ENCODE results near the gene FRMPD4.
"Not testable (repeated sequence)": the region's sequence is repeated elsewhere in the genome, so short reads cannot be mapped to it uniquely, and the experiment has no call there.

Gene FRMPD4

DNA sequence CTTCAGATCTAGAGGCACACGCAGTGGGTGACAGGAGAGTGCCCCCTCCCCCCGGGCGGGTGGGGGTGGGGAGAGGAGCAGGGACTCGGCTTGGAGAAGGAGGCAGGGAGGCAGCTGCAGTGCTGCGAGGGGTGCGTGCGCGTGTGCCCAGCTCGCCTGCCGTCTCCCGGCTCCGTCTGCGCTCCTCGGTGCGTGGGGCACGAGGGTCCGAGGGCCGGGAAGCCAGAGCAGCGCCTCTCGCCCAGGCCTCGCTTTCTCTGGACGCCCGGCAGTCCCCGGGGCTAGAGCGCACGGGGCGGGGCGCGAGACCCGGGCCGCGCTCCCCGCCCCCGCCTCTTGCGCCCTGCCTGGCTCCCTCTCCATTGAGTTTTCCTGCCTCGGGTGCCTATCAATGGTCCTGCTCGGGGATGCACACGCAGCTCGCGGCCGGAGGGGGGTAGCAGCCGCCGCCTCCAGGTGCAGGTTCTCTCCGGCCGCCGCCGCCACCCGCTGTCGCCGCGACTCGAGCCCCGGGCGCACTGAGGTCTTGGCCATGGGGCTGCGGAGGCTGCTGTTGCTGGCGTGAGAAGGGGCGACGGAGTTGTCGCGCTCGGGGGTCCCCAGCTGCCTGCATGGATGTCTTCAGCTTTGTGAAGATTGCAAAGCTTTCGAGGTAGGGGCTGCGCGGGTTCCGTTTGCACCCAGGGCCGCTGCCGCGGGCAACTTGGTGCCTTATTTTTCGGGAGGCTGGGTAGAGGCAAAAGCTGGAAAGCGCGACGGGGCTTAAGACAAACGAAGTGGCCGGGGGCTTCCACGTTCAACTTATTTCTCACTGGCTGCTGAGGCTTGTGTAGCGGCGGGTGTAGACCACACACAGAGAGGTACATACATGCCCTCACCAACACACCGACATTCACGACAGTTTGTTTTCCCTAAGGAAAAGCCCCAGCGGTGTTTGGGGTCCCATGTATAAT lies at the start of gene FRMPD4:
Gene FRMPD4, plus strand, starts transcription at position 113 of the 953 bp plus-strand sequence. Its CDS starts 499 bp downstream, at position 612.
- no peak for DNase-seq

- DNase-seq = no peak
Observed at GRCh38 chrX:12089740-12090139, 48.5 kb upstream of the FRMPD4 start.

- DNase-seq = no peak
Observed at GRCh38 chrX:12113321-12113720, 25.0 kb upstream of the FRMPD4 start.

- no peak for DNase-seq
Observed at GRCh38 chrX:12115377-12115776, 22.9 kb upstream of the FRMPD4 start.

DNA sequence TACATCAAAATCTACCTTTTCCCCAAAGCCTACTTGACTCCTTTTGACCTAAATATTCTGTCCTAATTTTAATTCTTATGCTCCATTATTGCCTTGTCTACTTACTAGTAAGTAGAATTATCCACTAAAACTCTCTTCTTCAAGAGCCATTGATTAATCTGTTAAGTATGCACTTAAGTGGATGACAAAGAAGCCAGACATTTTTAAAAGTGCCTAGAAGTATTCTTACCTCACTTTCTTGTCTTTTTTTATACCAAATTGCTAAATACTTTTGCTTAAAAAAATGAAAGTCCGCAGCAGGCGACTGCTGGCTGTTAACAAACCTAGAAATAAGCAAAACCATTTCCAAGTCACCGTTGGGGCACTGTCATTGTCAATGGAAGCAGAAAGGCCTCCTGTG lies 20.1 kb upstream of the FRMPD4 start:
- DNase-seq = no peak

DNA sequence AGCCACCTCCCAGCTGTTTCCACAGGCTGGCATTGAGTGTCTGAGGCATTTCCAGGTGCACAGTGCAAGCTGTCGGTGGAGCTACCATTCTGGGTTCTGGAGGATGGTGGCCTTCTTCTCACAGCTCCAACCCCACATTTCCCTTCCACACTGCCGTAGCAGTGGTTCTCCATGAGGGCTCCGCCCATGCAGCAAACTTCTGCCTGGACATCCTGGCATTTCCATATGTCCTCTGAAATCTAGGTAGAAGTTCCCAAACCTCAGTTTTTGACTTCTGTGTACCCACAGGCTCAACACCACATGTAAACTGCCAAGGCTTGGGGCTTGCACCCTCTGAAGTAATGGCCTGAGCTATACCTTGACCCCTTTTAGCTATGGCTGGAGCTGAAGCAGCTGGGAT lies 10.3 kb upstream of the FRMPD4 start:
- no peak for DNase-seq

DNA sequence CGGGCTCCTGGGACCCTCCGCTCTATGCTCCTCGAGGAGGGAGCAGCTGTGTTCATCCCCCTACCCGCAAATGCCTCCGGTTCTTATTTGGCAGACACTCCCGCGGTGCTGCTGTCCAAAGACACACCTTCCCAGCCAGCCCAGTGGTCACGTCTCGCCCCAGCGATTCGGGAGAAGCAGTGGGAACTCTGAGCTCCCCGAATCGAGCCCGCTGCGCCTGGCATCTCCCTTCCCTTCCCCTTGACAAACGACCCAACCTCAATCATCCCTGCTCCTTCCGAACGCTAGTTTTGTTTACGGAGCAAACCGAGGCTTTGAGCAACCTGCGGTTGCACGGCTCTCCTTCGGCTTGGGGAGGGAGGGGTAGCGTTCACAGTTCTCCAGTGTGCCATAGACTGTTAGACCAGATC lies 317 bp upstream of the FRMPD4 start:
- DNase-seq = no peak

GRCh38 chrX:12139934-12140611 lies 1.8 kb downstream of the FRMPD4 start:
- no peak for DNase-seq

DNA sequence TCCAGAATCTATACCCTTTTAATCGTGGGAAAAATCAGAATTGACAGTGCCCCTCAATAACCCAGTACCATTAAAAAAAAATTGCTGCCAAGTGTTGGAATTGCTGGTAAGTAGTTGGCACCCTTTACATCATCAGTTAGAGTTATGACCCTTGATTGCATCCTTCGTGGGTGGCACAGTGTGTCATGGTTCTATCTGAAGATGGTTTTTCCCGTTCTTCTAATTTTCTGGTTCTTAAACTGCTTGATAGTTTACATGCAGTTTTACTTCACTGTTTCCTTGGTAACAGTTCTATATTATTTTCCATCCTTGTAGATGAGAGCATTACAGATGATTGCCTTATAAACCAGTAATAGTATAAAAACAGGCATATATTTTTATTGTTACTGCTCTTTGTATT lies 3.2 kb downstream of the FRMPD4 start:
- DNase-seq = no peak

- no peak for DNase-seq
Observed at GRCh38 chrX:12142661-12143060, 4.4 kb downstream of the FRMPD4 start.

DNA sequence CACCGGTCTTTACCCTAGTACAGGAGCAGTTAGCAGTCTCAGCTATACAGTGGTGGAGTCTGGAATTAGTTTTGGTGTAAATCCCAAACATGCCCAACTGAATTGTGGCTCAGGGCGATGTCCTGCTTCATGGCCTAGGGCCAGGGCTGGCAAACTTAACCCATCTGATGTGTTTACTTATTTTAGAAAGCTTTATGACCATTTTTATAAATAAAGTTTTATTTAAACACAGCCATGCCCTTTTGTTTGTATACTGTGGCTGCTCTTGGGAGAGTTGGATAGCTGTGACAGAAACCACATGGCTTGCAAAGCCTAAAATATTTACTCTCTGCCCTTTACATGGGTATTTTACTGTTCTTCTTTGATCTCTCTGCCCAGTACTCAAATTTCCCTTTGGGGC lies 7.1 kb downstream of the FRMPD4 start:
- DNase-seq = no peak

DNA sequence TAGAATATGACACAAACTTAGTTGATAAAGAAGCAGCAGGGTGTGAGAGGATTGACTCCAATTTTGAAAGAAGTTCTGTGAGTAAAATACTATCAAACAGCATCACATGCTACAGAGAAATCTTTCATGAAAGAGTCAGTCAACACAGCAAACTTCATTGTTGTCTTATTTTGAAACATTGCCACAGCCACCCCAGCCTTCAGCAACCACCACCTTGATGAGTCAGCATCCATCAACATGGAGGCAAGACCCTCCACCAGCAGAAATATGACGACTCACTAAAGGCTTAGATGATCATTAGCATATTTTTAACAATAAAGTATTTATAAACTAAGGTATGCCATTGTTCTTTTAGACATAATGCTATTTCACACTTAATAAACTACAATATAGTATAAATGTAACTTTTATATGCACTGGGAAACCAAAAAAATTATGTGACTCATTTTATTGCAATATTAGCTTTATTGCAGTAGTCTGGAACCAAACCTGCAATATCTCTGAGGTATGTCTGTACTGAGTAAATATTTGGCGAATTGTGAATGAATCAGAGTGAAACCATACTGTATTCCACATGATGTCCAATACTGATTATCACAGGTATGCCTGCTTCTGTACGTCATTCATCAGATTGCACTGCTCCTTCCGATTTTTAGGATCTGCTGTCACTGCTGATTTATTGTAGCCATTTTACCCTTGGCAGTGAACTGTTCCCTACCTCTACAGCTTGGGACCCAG lies 11.6 kb downstream of the FRMPD4 start:
- DNase-seq = no peak

DNA sequence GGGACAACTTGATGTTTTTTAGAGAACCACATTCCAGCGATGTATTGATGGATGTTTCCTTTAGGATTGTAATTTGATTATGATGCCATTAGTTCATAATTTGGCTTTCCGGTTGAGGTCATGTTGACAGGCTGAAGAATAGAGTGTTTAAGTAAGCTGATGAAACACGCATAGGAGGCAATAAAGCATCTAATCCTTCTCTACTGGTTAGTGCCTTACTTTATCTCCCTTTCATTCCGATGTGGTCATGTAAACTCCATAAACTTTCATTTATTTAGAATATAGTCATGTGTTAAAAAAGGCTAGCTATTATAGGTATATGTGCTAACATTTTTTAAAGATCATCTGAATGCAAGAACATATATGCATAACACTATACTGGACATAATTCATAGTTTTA lies 15.0 kb downstream of the FRMPD4 start:
- DNase-seq = no peak

DNA sequence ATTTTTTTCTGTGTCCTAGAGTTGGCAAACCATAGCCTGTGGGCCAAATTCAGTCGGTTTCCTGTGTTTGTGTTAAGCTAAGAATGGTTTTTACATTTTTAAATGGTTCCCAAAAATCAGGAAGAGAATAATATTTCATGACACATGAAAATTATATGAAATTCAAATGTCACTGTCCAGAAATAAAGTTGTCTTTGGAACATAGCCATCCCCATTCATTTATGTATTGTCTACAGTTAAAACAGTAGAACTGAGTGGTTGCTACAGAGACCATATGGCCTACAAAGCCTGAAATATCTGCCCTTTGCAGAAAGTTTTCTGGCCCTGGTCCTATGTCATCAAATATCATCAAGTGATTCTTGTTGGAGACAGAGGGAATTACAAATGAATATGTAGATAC lies 15.5 kb downstream of the FRMPD4 start:
- DNase-seq = no peak

DNA sequence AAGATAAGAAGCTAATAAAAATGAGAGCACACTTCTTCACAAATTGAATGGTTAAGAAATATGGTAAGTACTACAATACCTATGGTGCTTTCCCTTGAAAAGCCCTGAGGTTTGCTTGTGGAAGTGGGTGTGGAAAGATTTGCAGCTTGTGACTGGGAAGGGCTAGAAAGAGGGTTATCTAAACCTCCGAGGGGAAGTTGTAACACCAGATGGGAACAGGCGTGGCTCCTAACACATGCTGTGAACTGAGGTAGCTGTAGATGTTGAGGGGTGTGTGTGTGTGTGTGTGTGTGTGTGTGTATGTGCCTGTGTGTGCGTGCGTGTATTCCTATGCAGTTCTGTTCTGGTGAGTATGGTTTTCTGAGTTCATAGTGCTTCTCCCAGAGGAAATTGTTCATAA lies 21.5 kb downstream of the FRMPD4 start:
- DNase-seq = no peak

DNA sequence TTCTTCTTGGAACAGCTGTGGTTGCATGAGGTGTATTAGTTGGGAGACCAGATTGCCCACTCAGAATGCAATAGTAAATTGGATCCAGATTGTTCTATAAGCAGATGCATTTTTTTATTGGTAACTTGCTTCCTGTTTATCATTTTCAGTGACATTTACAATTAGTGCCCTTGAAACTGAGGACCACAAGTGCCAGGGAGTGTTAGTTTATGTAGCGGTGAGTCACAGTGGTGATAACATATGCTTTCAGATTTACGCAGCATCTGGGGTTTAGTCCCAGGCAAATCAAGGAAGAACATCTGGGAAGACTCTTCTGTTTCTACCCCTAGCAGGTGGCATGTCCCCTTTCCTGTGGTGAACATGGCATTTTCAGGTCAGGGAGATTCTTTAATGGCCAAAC lies 24.1 kb downstream of the FRMPD4 start:
- DNase-seq = no peak

GRCh38 chrX:12164180-12164579 lies 25.9 kb downstream of the FRMPD4 start:
- not testable (repeated sequence) for DNase-seq

GRCh38 chrX:12170755-12171154 lies 32.5 kb downstream of the FRMPD4 start:
- DNase-seq = no peak

DNA sequence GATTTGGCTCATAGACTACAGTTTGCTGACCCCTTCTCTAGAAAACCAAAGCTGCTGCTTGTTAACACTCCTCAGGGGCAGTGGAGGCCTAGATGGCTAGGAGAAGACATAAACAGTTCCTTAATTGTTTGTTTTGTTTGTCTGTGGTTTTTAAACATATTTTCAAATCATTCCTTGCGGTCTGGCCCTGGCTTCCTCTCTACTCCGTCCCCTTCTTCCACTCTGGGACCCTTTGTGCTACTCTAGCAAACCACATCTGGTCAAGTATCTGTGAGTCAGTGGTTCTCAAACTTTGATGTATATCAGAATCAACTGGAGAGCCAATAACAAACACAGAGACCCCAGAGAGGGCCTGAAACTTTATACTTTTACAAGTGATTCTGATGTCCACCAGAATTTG lies 36.1 kb downstream of the FRMPD4 start:
- no peak for DNase-seq

GRCh38 chrX:12197030-12197429 lies 58.8 kb downstream of the FRMPD4 start:
- no peak for DNase-seq

DNA sequence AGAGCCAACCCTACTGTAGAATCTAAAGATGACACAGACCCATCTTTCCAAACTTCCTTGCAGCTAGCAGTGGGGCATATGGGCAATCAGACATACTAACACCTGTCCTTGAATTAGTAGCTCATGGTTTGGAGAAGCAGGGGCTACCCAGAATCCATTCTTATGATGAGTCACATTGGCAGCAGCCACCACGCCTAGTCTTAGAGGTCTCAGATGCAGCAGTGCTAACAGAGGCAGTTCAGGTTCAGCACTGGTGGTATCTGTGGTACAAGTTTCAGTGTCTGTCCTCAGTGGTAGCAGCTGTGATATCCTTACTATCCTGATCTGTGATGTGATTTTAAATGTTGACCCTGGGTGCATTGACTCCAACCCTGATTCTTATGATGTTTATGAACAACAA lies 68.1 kb downstream of the FRMPD4 start:
- no peak for DNase-seq

- no peak for DNase-seq
Observed at GRCh38 chrX:12210196-12210815, 72.0 kb downstream of the FRMPD4 start.

GRCh38 chrX:12210971-12211370 lies 72.7 kb downstream of the FRMPD4 start:
- DNase-seq = no peak

All from activated CD4-positive, alpha-beta T cell treated with anti-CD3 and anti-CD28 coated beads for 4 hours (primary cell).